PFSK-1 (cell line): Measurements from ENCODE around the gene LRRC4C.

Experiments used
- FOXP2 ChIP-seq: optimal IDR thresholded peaks from 2 replicates; pipeline ENCODE3; 2011; ENCODE audit warnings: borderline replicate concordance, control low read depth, inconsistent platforms; ENCODE audit not compliant: insufficient read depth; ENCODE audit errors: extremely low read length, extremely low read depth
- POLR2AphosphoS5 ChIP-seq: IDR thresholded peaks from 2 replicates; pipeline ENCODE4 v1.6.1; 2012; ENCODE audit warnings: low read depth, mild to moderate bottlenecking, control low read depth, low read length, moderate library complexity
- REST ChIP-seq, 2 experiments: IDR thresholded peaks; 2 replicates each; pipeline versions ENCODE4 v1.6.1 to v1.8.0; 2011 to 2012; ENCODE audit warnings: low read depth in 2 of 2, low read length in 2 of 2, control low read depth in 1 of 2, inconsistent platforms in 1 of 2, mild to moderate bottlenecking in 1 of 2, moderate library complexity in 1 of 2; ENCODE audit not compliant: insufficient read depth in 1 of 2
- SIN3A ChIP-seq: IDR thresholded peaks from 2 replicates; pipeline ENCODE4 v1.6.1; 2012; ENCODE audit warnings: mild to moderate bottlenecking, low read length, moderate library complexity, borderline replicate concordance; ENCODE audit not compliant: insufficient read depth
- TAF1 ChIP-seq: IDR thresholded peaks from 2 replicates; pipeline ENCODE4 v1.6.1; 2012; ENCODE audit warnings: low read length, control low read depth, borderline replicate concordance; ENCODE audit not compliant: insufficient read depth

Gene LRRC4C

GRCh38 chr11:40825201-40825834 is 634.1 kb downstream of the LRRC4C start:
- TF ChIP-seq SIN3A (no peak), TAF1 (no peak), FOXP2 (no peak), REST (IDR thresholded peaks at IDR 0.05; ENCODE audit: insufficient read depth in 1 of 2, low read depth in 2 of 2, low read length in 2 of 2) (no peak), POLR2AphosphoS5 (no peak)

- TF ChIP-seq FOXP2 (no peak), REST (IDR thresholded peaks at IDR 0.05; ENCODE audit: insufficient read depth in 1 of 2, low read depth in 2 of 2, low read length in 2 of 2) (no peak), SIN3A (no peak), TAF1 (no peak), POLR2AphosphoS5 (no peak)
Measured at GRCh38 chr11:40819230-40819629, 640.2 kb downstream of the LRRC4C start.

GRCh38 chr11:40816976-40817375 is 642.5 kb downstream of the LRRC4C start:
- TF ChIP-seq POLR2AphosphoS5 (no peak), TAF1 (no peak), REST (IDR thresholded peaks at IDR 0.05; ENCODE audit: insufficient read depth in 1 of 2, low read depth in 2 of 2, low read length in 2 of 2) (no peak), SIN3A (no peak), FOXP2 (no peak)

- TF ChIP-seq POLR2AphosphoS5 (no peak), FOXP2 (no peak), SIN3A (no peak), REST (IDR thresholded peaks at IDR 0.05; ENCODE audit: insufficient read depth in 1 of 2, low read depth in 2 of 2, low read length in 2 of 2) (no peak), TAF1 (no peak)
Measured at GRCh38 chr11:40797981-40798380, 661.5 kb downstream of the LRRC4C start.
